A549 (cell line): Measurements from ENCODE around the gene ERAP2. TPM values are rescaled to one million over a fixed set of nuclear protein-coding genes. Genes with fewer than 3 reads are reported as not detected.

ENCODE experiments used
- ATAC-seq, 2 experiments: fragments of 200-7000 bp in 1 of 2; fragments of >200 bp in 1 of 2; cut with Nextera tagmentation in 1 of 2; cut with Tn5 transposase in 1 of 2; 3 replicates each; pipeline versions ENCODE4 v1.8.0 to v1.9.1; 2018 to 2020; ENCODE audit warnings: mild to moderate bottlenecking in 1 of 2, moderate library complexity in 1 of 2
- CTCF ChIA-PET: fragments of 300-600 bp; sonication (Branson Sonifier 250); formaldehyde crosslinking; extraction: SDS; loops from one replicate; lab custom pipeline; 2021; ENCODE audit warnings: antibody characterized with exemption, inconsistent platforms; lab: Yijun Ruan, JAX
- POLR2A ChIA-PET: fragments of 350-600 bp; formaldehyde crosslinking; extraction: SDS; loops from one replicate; lab custom pipeline; 2021; ENCODE audit warnings: antibody characterized with exemption, inconsistent platforms; lab: Yijun Ruan, JAX
- DNase-seq, 2 experiments: peaks; one replicate each; pipeline versions ENCODE4 v3.0.0 to v3.0.0-alpha.2; 2011 to 2016; ENCODE audit warnings: low read depth in 1 of 2, low spot score in 1 of 2
- FAIRE-seq: peaks from 2 replicates; lab custom pipeline; 2011; peaks lifted over from hg19 to GRCh38; lab: Jason Lieb, UNC
- H3K27ac ChIP-seq, 2 experiments: fragments of >200 bp; sonication (Bioruptor Twin); formaldehyde crosslinking; 3 replicates each; pipeline ENCODE4 v1.5.1; 2016 to 2017
- H3K4me1 ChIP-seq: fragments of >200 bp; sonication (Bioruptor Twin); formaldehyde crosslinking; 3 replicates; pipeline ENCODE4 v1.6.1; 2016
- H3K4me2 ChIP-seq: fragments of >200 bp; sonication (Bioruptor Twin); formaldehyde crosslinking; 3 replicates; pipeline ENCODE4 v1.6.1; 2016
- H3K4me3 ChIP-seq: fragments of >200 bp; sonication (Bioruptor Twin); formaldehyde crosslinking; 3 replicates; pipeline ENCODE4 v1.5.1; 2016
- H3K9me3 ChIP-seq: fragments of >200 bp; sonication (Bioruptor Twin); formaldehyde crosslinking; 3 replicates; pipeline ENCODE4 v1.6.1; 2016
- CHD2 ChIP-seq: fragments of 150-350 bp; IDR thresholded peaks from 2 replicates; pipeline ENCODE4 v1.6.1; 2014; ENCODE audit warnings: low read length; ENCODE audit not compliant: partially characterized antibody
- EP300 ChIP-seq, 2 experiments: fragments of >200 bp; sonication (Bioruptor Twin); formaldehyde crosslinking; IDR thresholded peaks; 2 replicates in 1 of 2; 3 replicates in 1 of 2; pipeline ENCODE4 v1.6.1; 2016 to 2017
- ESRRA ChIP-seq: fragments of 150-350 bp; IDR thresholded peaks from 2 replicates; pipeline ENCODE4 v1.6.1; 2014; ENCODE audit warnings: mild to moderate bottlenecking, low read length, borderline replicate concordance
- FOXS1 ChIP-seq: fragments of 250-450 bp; sonication (Bioruptor Pico); IDR thresholded peaks from 2 replicates; pipeline ENCODE4 v1.5.0; 2020; ENCODE audit warnings: mild to moderate bottlenecking, moderate library complexity
- HDAC2 ChIP-seq: fragments of 200-600 bp; sonication (generic); IDR thresholded peaks from 2 replicates; pipeline ENCODE4 v1.6.1; 2016
- HEYL ChIP-seq: fragments of 250-450 bp; sonication (Bioruptor Pico); IDR thresholded peaks from 2 replicates; pipeline ENCODE4 v1.8.0; 2021; ENCODE audit warnings: mild to moderate bottlenecking, moderate library complexity
- HOXB13 ChIP-seq: fragments of 250-450 bp; sonication (Bioruptor Pico); IDR thresholded peaks from 2 replicates; pipeline ENCODE4 v1.5.0; 2020; ENCODE audit warnings: low read depth, mild to moderate bottlenecking, moderate library complexity
- JUN ChIP-seq, 2 experiments: fragments of >200 bp; sonication (Bioruptor Twin); formaldehyde crosslinking; IDR thresholded peaks; 2 replicates in 1 of 2; 3 replicates in 1 of 2; pipeline ENCODE4 v1.6.1; 2016 to 2017
- JUNB ChIP-seq: fragments of >200 bp; sonication (Bioruptor Twin); formaldehyde crosslinking; IDR thresholded peaks from 2 replicates; pipeline ENCODE4 v1.6.1; 2016
- MAZ ChIP-seq: fragments of 150-350 bp; IDR thresholded peaks from 2 replicates; pipeline ENCODE4 v1.6.1; 2014; ENCODE audit warnings: antibody characterized with exemption, low read depth, low read length, borderline replicate concordance
- MYC ChIP-seq: IDR thresholded peaks from 2 replicates; pipeline ENCODE4 v1.6.1; 2012; ENCODE audit warnings: mild to moderate bottlenecking, inconsistent platforms, low read length, improper control_type of control experiment, borderline replicate concordance
- NFE2L2 ChIP-seq: fragments of 150-350 bp; conservative IDR thresholded peaks from 2 replicates; pipeline ENCODE4 v1.6.1; 2014; ENCODE audit warnings: low read length
- NPAS2 ChIP-seq: fragments of 250-450 bp; sonication (Bioruptor Pico); IDR thresholded peaks from 2 replicates; pipeline ENCODE4 v1.8.0; 2022; ENCODE audit warnings: mild to moderate bottlenecking, moderate library complexity, borderline replicate concordance
- NR3C1 ChIP-seq: fragments of >200 bp; sonication (Bioruptor Twin); formaldehyde crosslinking; IDR thresholded peaks from 3 replicates; pipeline ENCODE4 v1.6.1; 2017
- PHF8 ChIP-seq: fragments of 200-600 bp; sonication (generic); IDR thresholded peaks from 2 replicates; pipeline ENCODE4 v1.6.1; 2016; ENCODE audit warnings: low read depth, mild to moderate bottlenecking, antibody characterized with exemption, moderate library complexity, borderline replicate concordance
- POLR2AphosphoS2 ChIP-seq: conservative IDR thresholded peaks from 2 replicates; pipeline ENCODE4 v1.6.1; 2012; ENCODE audit warnings: low read length, improper control_type of control experiment, inconsistent platforms
- RARB ChIP-seq: fragments of 250-450 bp; sonication (Bioruptor Pico); IDR thresholded peaks from 2 replicates; pipeline ENCODE4 v1.8.0; 2021; ENCODE audit warnings: mild to moderate bottlenecking, moderate library complexity
- SMC3 ChIP-seq: fragments of >200 bp; sonication (Bioruptor Twin); formaldehyde crosslinking; IDR thresholded peaks from 3 replicates; pipeline ENCODE4 v1.6.1; 2018; ENCODE audit warnings: inconsistent platforms
- TFCP2L1 ChIP-seq: fragments of 250-450 bp; sonication (Bioruptor Pico); IDR thresholded peaks from 2 replicates; pipeline ENCODE4 v1.5.0; 2021; ENCODE audit warnings: mild to moderate bottlenecking
- ZC3H11A ChIP-seq: fragments of 450-650 bp; IDR thresholded peaks from 2 replicates; pipeline ENCODE4 v1.6.1; 2014; ENCODE audit warnings: antibody characterized with exemption, mild to moderate bottlenecking
- ZNF302 ChIP-seq: fragments of 250-450 bp; sonication (Bioruptor Pico); IDR thresholded peaks from 2 replicates; pipeline ENCODE4 v1.9.0; 2021; ENCODE audit warnings: inconsistent platforms, mild to moderate bottlenecking, moderate library complexity
- ZSCAN20 ChIP-seq: fragments of 250-450 bp; sonication (Bioruptor Pico); IDR thresholded peaks from 2 replicates; pipeline ENCODE4 v1.8.0; 2022; ENCODE audit warnings: mild to moderate bottlenecking, moderate library complexity
- WGBS: methylation state at CpG from one replicate; pipeline ENCODE4 v1.1.6; 2017; ENCODE audit errors: missing lambda C conversion rate; 5-methylcytosine and 5-hydroxymethylcytosine counted together
- polyA plus RNA-seq, 4 experiments: library from polyadenylated mRNA; depleted of rRNA in 3 of 4; stranded (reverse); fragments of >200 nt; fragmentation: RNase III in 1 of 4; extraction: RNeasy Plus Mini Kit Qiagen cat#74134 plus additional on column Dnase treatment in 1 of 4; gene quantifications; 2 replicates in 3 of 4; 3 replicates in 1 of 4; pipeline ENCODE4 v1.2.3, GENCODE V29; 2011 to 2017
- TF ChIP-seq, protein P1 (sequence below): fragments of >200 bp; sonication (Bioruptor Twin); formaldehyde crosslinking; IDR thresholded peaks from 3 replicates; pipeline ENCODE4 v1.5.1; 2016
- TF ChIP-seq, protein P2 (sequence below): fragments of 450-650 bp; IDR thresholded peaks from 2 replicates; pipeline ENCODE4 v1.6.1; 2014; ENCODE audit warnings: antibody characterized with exemption
- TF ChIP-seq, protein P3 (sequence below): fragments of >200 bp; sonication (Bioruptor Twin); formaldehyde crosslinking; IDR thresholded peaks from 2 replicates; pipeline ENCODE4 v1.6.1; 2016
- TF ChIP-seq, protein P4 (sequence below): fragments of 250-450 bp; sonication (Bioruptor Pico); IDR thresholded peaks from 2 replicates; pipeline ENCODE4 v1.5.0; 2021; ENCODE audit warnings: mild to moderate bottlenecking, moderate library complexity, borderline replicate concordance
- TF ChIP-seq, protein P5 (sequence below): IDR thresholded peaks from 2 replicates; pipeline ENCODE4 v1.6.1; 2012; ENCODE audit warnings: low read depth, borderline replicate concordance
- TF ChIP-seq, protein P6 (sequence below): fragments of >200 bp; sonication (Bioruptor Twin); formaldehyde crosslinking; IDR thresholded peaks from 3 replicates; pipeline ENCODE4 v1.6.1; 2016

Gene ERAP2
- polyA plus RNA-seq, 2 of the 4 experiments (the other 2 are of a cell fraction), result 1.0 to 2.2 TPM

- ATAC-seq, result no peak
- no peak for DNase-seq
- WGBS, result 76% methylated on average over 2 of the region's 2 CpGs
- TF ChIP-seq, protein P1, sequence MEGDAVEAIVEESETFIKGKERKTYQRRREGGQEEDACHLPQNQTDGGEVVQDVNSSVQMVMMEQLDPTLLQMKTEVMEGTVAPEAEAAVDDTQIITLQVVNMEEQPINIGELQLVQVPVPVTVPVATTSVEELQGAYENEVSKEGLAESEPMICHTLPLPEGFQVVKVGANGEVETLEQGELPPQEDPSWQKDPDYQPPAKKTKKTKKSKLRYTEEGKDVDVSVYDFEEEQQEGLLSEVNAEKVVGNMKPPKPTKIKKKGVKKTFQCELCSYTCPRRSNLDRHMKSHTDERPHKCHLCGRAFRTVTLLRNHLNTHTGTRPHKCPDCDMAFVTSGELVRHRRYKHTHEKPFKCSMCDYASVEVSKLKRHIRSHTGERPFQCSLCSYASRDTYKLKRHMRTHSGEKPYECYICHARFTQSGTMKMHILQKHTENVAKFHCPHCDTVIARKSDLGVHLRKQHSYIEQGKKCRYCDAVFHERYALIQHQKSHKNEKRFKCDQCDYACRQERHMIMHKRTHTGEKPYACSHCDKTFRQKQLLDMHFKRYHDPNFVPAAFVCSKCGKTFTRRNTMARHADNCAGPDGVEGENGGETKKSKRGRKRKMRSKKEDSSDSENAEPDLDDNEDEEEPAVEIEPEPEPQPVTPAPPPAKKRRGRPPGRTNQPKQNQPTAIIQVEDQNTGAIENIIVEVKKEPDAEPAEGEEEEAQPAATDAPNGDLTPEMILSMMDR, result no peak
- TF ChIP-seq, protein P2, sequence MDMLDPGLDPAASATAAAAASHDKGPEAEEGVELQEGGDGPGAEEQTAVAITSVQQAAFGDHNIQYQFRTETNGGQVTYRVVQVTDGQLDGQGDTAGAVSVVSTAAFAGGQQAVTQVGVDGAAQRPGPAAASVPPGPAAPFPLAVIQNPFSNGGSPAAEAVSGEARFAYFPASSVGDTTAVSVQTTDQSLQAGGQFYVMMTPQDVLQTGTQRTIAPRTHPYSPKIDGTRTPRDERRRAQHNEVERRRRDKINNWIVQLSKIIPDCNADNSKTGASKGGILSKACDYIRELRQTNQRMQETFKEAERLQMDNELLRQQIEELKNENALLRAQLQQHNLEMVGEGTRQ, result no peak
- no peak for TF ChIP-seq EP300 (IDR thresholded peaks at IDR 0.05)
- no peak for TF ChIP-seq PHF8
- TF ChIP-seq HOXB13 (CRISPR knock-in tag), result no peak
- TF ChIP-seq, protein P3, sequence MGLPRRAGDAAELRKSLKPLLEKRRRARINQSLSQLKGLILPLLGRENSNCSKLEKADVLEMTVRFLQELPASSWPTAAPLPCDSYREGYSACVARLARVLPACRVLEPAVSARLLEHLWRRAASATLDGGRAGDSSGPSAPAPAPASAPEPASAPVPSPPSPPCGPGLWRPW, result no peak
- no peak for TF ChIP-seq TFCP2L1 (CRISPR knock-in tag)
- no peak for TF ChIP-seq ZSCAN20 (CRISPR knock-in tag)
- no peak for TF ChIP-seq HEYL (CRISPR knock-in tag)
- TF ChIP-seq NFE2L2, result no peak
- TF ChIP-seq FOXS1 (CRISPR knock-in tag), result no peak
- TF ChIP-seq JUNB, result no peak
- TF ChIP-seq ZC3H11A, result no peak
- no peak for TF ChIP-seq NPAS2 (CRISPR knock-in tag)
- TF ChIP-seq, protein P4, sequence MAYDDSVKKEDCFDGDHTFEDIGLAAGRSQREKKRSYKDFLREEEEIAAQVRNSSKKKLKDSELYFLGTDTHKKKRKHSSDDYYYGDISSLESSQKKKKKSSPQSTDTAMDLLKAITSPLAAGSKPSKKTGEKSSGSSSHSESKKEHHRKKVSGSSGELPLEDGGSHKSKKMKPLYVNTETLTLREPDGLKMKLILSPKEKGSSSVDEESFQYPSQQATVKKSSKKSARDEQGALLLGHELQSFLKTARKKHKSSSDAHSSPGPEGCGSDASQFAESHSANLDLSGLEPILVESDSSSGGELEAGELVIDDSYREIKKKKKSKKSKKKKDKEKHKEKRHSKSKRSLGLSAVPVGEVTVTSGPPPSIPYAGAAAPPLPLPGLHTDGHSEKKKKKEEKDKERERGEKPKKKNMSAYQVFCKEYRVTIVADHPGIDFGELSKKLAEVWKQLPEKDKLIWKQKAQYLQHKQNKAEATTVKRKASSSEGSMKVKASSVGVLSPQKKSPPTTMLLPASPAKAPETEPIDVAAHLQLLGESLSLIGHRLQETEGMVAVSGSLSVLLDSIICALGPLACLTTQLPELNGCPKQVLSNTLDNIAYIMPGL, result no peak
- TF ChIP-seq ESRRA, result no peak
- TF ChIP-seq MAZ, result no peak
- TF ChIP-seq, protein P5, sequence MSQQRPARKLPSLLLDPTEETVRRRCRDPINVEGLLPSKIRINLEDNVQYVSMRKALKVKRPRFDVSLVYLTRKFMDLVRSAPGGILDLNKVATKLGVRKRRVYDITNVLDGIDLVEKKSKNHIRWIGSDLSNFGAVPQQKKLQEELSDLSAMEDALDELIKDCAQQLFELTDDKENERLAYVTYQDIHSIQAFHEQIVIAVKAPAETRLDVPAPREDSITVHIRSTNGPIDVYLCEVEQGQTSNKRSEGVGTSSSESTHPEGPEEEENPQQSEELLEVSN, result no peak
- no peak for TF ChIP-seq HDAC2
- TF ChIP-seq MYC, result no peak
- H3K4me3 ChIP-seq, result no peak overlapping the region
- no peak for FAIRE-seq
- no peak overlapping the region for H3K27ac ChIP-seq
- no peaks in the 10 kb centered on the region for H3K9me3 ChIP-seq
- POLR2A ChIA-PET, result no interaction called here
- no peak overlapping the region for H3K4me2 ChIP-seq
- no peaks in the 10 kb centered on the region for H3K4me1 ChIP-seq
- CTCF ChIA-PET, result interaction anchor here (1.8 kb wide), 1 partner anchor 42 kb away, joined by 3 read pairs; no protein-coding TSS in a partner anchor
These were observed 13.2 kb upstream of the ERAP2 start for GRCh38 chr5:96863114-96863513.

GRCh38 chr5:96863949-96864584 lies 12.2 kb upstream of the ERAP2 start:
- CTCF ChIA-PET, result interaction anchor here (0.9 to 1.8 kb wide), 2 partner anchors 9 to 43 kb away, joined by 3 to 4 read pairs; no protein-coding TSS in a partner anchor
- no peak for TF ChIP-seq RARB (CRISPR knock-in tag)
- TF ChIP-seq, protein P6, sequence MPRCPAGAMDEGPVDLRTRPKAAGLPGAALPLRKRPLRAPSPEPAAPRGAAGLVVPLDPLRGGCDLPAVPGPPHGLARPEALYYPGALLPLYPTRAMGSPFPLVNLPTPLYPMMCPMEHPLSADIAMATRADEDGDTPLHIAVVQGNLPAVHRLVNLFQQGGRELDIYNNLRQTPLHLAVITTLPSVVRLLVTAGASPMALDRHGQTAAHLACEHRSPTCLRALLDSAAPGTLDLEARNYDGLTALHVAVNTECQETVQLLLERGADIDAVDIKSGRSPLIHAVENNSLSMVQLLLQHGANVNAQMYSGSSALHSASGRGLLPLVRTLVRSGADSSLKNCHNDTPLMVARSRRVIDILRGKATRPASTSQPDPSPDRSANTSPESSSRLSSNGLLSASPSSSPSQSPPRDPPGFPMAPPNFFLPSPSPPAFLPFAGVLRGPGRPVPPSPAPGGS, result no peak
- no peak for TF ChIP-seq NR3C1
- TF ChIP-seq MAZ, result no peak
- TF ChIP-seq POLR2AphosphoS2, result no peak
- TF ChIP-seq JUN (IDR thresholded peaks at IDR 0.05), result no peak
- no peak for TF ChIP-seq ZNF302 (CRISPR knock-in tag)
- no peak for TF ChIP-seq ESRRA
- no peak for TF ChIP-seq SMC3
- no peak for TF ChIP-seq CHD2
- TF ChIP-seq, all 56 proteins: peak for 0

More at GRCh38 chr5:96863949-96864584, 12.2 kb upstream of the ERAP2 start:
- FAIRE-seq, result no peak
- H3K4me2 ChIP-seq, result no peak overlapping the region
- H3K9me3 ChIP-seq, result no peaks in the 10 kb centered on the region
- POLR2A ChIA-PET, result no interaction called here
- no peak overlapping the region for H3K4me3 ChIP-seq
- no peak for DNase-seq
- no peak overlapping the region for H3K27ac ChIP-seq
- no peak for ATAC-seq
- H3K4me1 ChIP-seq, result no peaks in the 10 kb centered on the region
- WGBS, result 79% methylated on average over 3 of the region's 3 CpGs
